Loucy (cell line): ENCODE results near the gene ANGPTL2.

Experiments
- H2AFZ ChIP-seq: fragments of 200-600 bp; sonication (generic); 2 replicates; pipeline ENCODE4 v1.6.0; 2016; ENCODE audit warnings: antibody characterized with exemption, mild to moderate bottlenecking, low read length, moderate library complexity
- H3F3A ChIP-seq: fragments of 200-600 bp; 2 replicates; pipeline ENCODE4 v1.6.0; 2016; ENCODE audit warnings: antibody characterized with exemption, low read depth, mild to moderate bottlenecking
- H3K27me3 ChIP-seq: fragments of 200-600 bp; sonication (generic); 2 replicates; pipeline ENCODE4 v1.6.1; 2014; ENCODE audit warnings: low read length, mild to moderate bottlenecking; ENCODE audit not compliant: insufficient read depth, poor library complexity, severe bottlenecking
- H3K36me3 ChIP-seq: fragments of 200-600 bp; sonication (generic); 2 replicates; pipeline ENCODE4 v1.6.1; 2016; ENCODE audit warnings: low read length; ENCODE audit not compliant: insufficient read depth
- H3K4me1 ChIP-seq: fragments of 200-600 bp; sonication (generic); 2 replicates; pipeline ENCODE4 v1.5.1; 2014; ENCODE audit warnings: low read length, mild to moderate bottlenecking; ENCODE audit not compliant: insufficient read depth, poor library complexity, severe bottlenecking
- H3K4me2 ChIP-seq: fragments of 200-600 bp; sonication (generic); 2 replicates; pipeline ENCODE4 v1.6.0; 2014; ENCODE audit warnings: antibody characterized with exemption, low read length, low read depth, mild to moderate bottlenecking; ENCODE audit not compliant: poor library complexity, severe bottlenecking
- H3K4me3 ChIP-seq: fragments of 200-600 bp; sonication (generic); 2 replicates; pipeline ENCODE4 v1.5.1; 2014; ENCODE audit warnings: low read length, mild to moderate bottlenecking, mixed read lengths; ENCODE audit not compliant: poor library complexity, severe bottlenecking
- H3K79me2 ChIP-seq: fragments of 200-600 bp; sonication (generic); 2 replicates; pipeline ENCODE4 v1.6.1; 2014; ENCODE audit warnings: low read length; ENCODE audit not compliant: insufficient read depth
- H3K9ac ChIP-seq: fragments of 200-600 bp; sonication (generic); 2 replicates; pipeline ENCODE4 v1.6.0; 2014; ENCODE audit warnings: mild to moderate bottlenecking, low read depth, low read length, moderate library complexity; ENCODE audit not compliant: poor library complexity, severe bottlenecking
- H3K9me2 ChIP-seq: fragments of 200-600 bp; sonication (generic); replicated peaks from 2 replicates; pipeline ENCODE4 v1.6.1; 2016; ENCODE audit warnings: low read depth, low read length, mixed read lengths
- H3K9me3 ChIP-seq: fragments of 200-600 bp; sonication (generic); 2 replicates; pipeline ENCODE4 v1.6.1; 2014; ENCODE audit warnings: mild to moderate bottlenecking, antibody characterized with exemption, low read length, low read depth; ENCODE audit not compliant: insufficient read depth
- H4K20me1 ChIP-seq: fragments of 200-600 bp; sonication (generic); 2 replicates; pipeline ENCODE4 v1.6.0; 2014; ENCODE audit warnings: antibody characterized with exemption, low read length, mild to moderate bottlenecking; ENCODE audit not compliant: insufficient read depth, poor library complexity, severe bottlenecking
- CTCF ChIP-seq: fragments of 200-600 bp; sonication (generic); conservative IDR thresholded peaks from 2 replicates; pipeline ENCODE4 v1.5.1; 2014; ENCODE audit warnings: mild to moderate bottlenecking, antibody characterized with exemption, low read length
- EZH2phosphoT487 ChIP-seq: fragments of 200-600 bp; IDR thresholded peaks from 2 replicates; pipeline ENCODE4 v1.6.1; 2018; ENCODE audit warnings: antibody characterized with exemption, mild to moderate bottlenecking, moderate library complexity, borderline replicate concordance

Gene ANGPTL2

GRCh38 chr9:127076860-127077643 lies 45.4 kb downstream of the ANGPTL2 start:
- Histone ChIP-seq H3K27me3 (no peaks in the 10 kb centered on the region), H3K36me3 (no peaks in the 10 kb centered on the region), H3F3A (no peaks in the 10 kb centered on the region), H3K9me3 (0 out of 2 replicates have a peak, but pooled peaks cover under 1% of the 10 kb centered on the region), H3K79me2 (no peaks in the 10 kb centered on the region), H3K4me2 (no peak overlapping the region), H4K20me1 (no peaks in the 10 kb centered on the region), H3K9ac (no peak overlapping the region), H3K4me3 (no peak overlapping the region), H2AFZ (no peak overlapping the region), H3K9me2 (no peaks in the 10 kb centered on the region), H3K4me1 (no peaks in the 10 kb centered on the region)
- TF ChIP-seq CTCF = no peak
- TF ChIP-seq EZH2phosphoT487 = no peak

- Histone ChIP-seq H3K9ac (no peak overlapping the region), H3F3A (no peaks in the 10 kb centered on the region), H4K20me1 (no peaks in the 10 kb centered on the region), H3K79me2 (no peaks in the 10 kb centered on the region), H3K9me3 (0 out of 2 replicates have a peak, but pooled peaks cover 4% of the 10 kb centered on the region), H3K4me3 (no peak overlapping the region), H3K4me1 (no peaks in the 10 kb centered on the region), H2AFZ (no peak overlapping the region), H3K36me3 (no peaks in the 10 kb centered on the region), H3K9me2 (no peaks in the 10 kb centered on the region), H3K27me3 (no peaks in the 10 kb centered on the region), H3K4me2 (no peak overlapping the region)
- TF ChIP-seq CTCF (no peak), EZH2phosphoT487 (no peak)
Observed at GRCh38 chr9:127075624-127076372, 46.6 kb downstream of the ANGPTL2 start.

DNA sequence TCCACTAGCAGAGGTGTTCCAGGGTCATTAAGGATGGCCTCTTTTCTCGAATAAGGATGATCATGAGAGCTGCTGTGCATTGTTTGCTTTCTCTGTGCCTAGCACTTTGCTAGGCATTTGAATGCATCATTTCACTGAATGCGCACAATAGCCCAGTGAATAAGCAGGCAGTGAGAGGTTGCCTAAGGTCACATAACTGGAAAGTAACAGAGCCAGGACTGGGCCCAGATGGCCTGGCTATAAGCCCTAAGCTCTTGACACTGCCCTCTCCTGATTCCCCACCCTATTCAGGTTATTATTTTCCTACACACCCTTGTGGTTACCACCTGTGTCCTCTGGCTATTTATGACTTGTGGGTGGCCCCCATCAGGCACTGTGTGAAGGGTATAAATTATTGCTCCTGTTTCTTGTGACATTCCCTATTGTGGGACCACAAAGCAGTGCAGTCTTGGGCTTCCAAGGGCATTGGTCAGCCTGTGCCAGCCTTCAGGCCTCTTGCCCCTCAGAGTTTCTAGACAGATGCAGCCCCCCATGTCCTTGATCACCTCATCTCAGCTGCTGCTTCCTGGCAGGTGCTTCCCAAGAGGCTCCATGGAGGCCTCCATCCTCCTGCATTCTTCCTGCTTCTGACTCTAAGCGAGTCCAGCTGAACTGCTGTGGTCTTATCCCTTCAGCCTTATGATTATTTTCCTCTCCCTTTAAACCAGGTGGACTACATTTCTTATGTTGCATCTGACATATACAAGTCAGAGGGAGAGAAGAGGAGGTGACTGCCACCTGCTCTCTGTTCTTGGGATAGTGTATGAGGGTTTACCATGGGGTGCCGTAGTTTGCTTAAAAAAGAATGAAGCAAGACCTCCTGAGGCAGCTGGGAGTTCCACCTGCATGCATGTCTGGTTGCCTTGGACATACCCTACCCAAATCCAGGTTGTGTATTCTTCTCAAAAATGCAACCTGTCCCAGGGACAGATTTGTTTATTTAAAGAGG lies 47.6 kb downstream of the ANGPTL2 start:
- no peak overlapping the region for H3K4me2 ChIP-seq

More for the DNA sequence above, 47.6 kb downstream of the ANGPTL2 start:
- no peak for TF ChIP-seq EZH2phosphoT487
- TF ChIP-seq CTCF = no peak
- H3K9me2 ChIP-seq = no peaks in the 10 kb centered on the region
- H3F3A ChIP-seq = no peaks in the 10 kb centered on the region
- no peaks in the 10 kb centered on the region for H3K36me3 ChIP-seq
- H2AFZ ChIP-seq = no peak overlapping the region
- no peaks in the 10 kb centered on the region for H3K27me3 ChIP-seq
- no peaks in the 10 kb centered on the region for H3K79me2 ChIP-seq
- H3K9me3 ChIP-seq = 0 out of 2 replicates have a peak, but pooled peaks cover 4% of the 10 kb centered on the region
- H3K4me3 ChIP-seq = no peak overlapping the region
- no peak overlapping the region for H3K9ac ChIP-seq
- H3K4me1 ChIP-seq = no peaks in the 10 kb centered on the region
- H4K20me1 ChIP-seq = no peaks in the 10 kb centered on the region
